Endothelial cell (in vitro differentiated cells): Measurements from ENCODE around the gene CHST11. TPM values are rescaled to one million over a fixed set of nuclear protein-coding genes. Genes with fewer than 3 reads are reported as not detected.

Source experiments
- DNase-seq: peaks from one replicate; pipeline ENCODE4 v3.0.0; 2021; ENCODE audit warnings: low spot score
- H3K27ac Mint-ChIP-seq: one replicate; pipeline ENCODE4 v1.8.0; 2021; ENCODE audit warnings: mixed read lengths, inconsistent platforms; ENCODE audit not compliant: unreplicated experiment
- H3K27me3 Mint-ChIP-seq: one replicate; pipeline ENCODE4 v1.8.0; 2021; ENCODE audit warnings: mild to moderate bottlenecking, moderate library complexity, mixed read lengths, inconsistent platforms; ENCODE audit not compliant: unreplicated experiment
- H3K36me3 Mint-ChIP-seq: one replicate; pipeline ENCODE4 v1.8.0; 2021; ENCODE audit warnings: mild to moderate bottlenecking, low read depth, mixed read lengths, inconsistent platforms; ENCODE audit not compliant: unreplicated experiment
- H3K4me1 Mint-ChIP-seq: one replicate; pipeline ENCODE4 v1.8.0; 2021; ENCODE audit warnings: mild to moderate bottlenecking, mixed read lengths, inconsistent platforms; ENCODE audit not compliant: unreplicated experiment
- H3K4me3 Mint-ChIP-seq: one replicate; pipeline ENCODE4 v1.8.0; 2021; ENCODE audit warnings: mild to moderate bottlenecking, mixed read lengths, inconsistent platforms; ENCODE audit not compliant: unreplicated experiment
- H3K9me3 Mint-ChIP-seq: one replicate; pipeline ENCODE4 v1.8.0; 2021; ENCODE audit warnings: mixed read lengths, inconsistent platforms; ENCODE audit not compliant: unreplicated experiment
- total RNA-seq: library from RNA; stranded (reverse); fragmentation: NEBNext Ultra II Directional; extraction: Animal tissue kit (Norgen Biotek cat#: 25700); gene quantifications from one replicate; pipeline ENCODE4 v1.2.1, GENCODE V29; 2021; ENCODE audit not compliant: unreplicated experiment
- TF ChIP-seq, protein P1 (sequence below): fragments of 200-600 bp; sonication (generic); IDR thresholded peaks from one replicate; pipeline ENCODE4 v1.5.0; 2021; ENCODE audit warnings: antibody characterized with exemption; ENCODE audit not compliant: unreplicated experiment

The CHST11 gene
- total RNA-seq, 1 donor from 2014 or later, result 11.8 TPM

DNA sequence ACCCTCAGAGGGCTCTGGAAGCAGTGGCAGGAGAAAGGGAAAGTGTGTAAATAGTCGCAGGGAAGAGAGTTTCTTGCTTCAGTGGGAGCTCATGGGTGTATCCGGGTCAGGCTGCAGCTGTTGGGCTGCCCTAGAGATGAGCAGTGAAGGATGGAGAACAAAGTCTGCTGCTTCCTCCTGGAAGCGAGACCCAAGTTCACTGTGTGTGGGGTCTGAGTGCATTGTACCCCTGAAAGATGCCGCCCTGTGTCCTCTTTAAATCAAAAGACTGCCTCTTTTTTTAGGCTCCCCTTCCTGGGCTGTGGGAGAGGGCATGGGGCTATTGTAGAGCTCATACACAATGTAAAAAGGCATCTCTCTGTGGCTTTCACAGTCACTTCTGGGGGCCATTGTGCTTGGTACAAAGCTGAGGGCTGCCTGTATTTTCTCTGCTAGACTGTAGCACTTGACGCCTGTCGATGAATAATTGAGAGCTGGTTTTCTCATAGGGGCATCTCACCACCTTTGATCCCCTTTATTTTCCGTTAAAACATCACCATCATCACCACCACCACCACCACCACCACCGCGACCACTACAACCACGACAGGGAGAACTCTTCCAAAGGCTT is 16.7 kb downstream of the CHST11 start:
- H3K4me1 Mint-ChIP-seq, result peaks cover 12% of the 10 kb centered on the region
- no peak overlapping the region for H3K27ac Mint-ChIP-seq
- DNase-seq, result no peak
- no peaks in the 10 kb centered on the region for H3K36me3 Mint-ChIP-seq
- H3K27me3 Mint-ChIP-seq, result peaks cover 3% of the 10 kb centered on the region
- TF ChIP-seq, protein P1, sequence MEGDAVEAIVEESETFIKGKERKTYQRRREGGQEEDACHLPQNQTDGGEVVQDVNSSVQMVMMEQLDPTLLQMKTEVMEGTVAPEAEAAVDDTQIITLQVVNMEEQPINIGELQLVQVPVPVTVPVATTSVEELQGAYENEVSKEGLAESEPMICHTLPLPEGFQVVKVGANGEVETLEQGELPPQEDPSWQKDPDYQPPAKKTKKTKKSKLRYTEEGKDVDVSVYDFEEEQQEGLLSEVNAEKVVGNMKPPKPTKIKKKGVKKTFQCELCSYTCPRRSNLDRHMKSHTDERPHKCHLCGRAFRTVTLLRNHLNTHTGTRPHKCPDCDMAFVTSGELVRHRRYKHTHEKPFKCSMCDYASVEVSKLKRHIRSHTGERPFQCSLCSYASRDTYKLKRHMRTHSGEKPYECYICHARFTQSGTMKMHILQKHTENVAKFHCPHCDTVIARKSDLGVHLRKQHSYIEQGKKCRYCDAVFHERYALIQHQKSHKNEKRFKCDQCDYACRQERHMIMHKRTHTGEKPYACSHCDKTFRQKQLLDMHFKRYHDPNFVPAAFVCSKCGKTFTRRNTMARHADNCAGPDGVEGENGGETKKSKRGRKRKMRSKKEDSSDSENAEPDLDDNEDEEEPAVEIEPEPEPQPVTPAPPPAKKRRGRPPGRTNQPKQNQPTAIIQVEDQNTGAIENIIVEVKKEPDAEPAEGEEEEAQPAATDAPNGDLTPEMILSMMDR, result no peak
- H3K9me3 Mint-ChIP-seq, result no peaks in the 10 kb centered on the region
- H3K4me3 Mint-ChIP-seq, result no peak overlapping the region

DNA sequence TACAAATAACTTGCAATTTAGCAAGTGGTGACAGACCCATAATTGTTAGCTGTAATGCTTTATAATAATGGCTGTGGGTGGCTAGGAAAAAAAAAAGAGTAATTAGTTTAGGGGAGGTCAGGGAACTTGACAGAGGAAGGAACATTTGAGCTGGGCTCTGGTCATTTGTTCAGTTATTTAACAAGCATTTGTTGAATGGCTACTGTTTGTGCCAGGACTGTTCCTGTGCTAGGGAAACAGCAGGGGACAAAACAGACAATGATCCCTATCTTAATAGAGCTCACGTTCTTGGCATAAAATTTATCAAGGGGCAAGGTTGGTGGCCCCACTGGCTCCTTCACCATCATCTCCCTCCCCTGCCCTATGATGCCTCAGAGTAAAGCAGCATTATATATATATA is 18.5 kb downstream of the CHST11 start:
- Mint-ChIP-seq H3K4me1 (peaks cover 16% of the 10 kb centered on the region), H3K27me3 (peaks cover 3% of the 10 kb centered on the region)
- TF ChIP-seq, protein P1, result no peak

DNA sequence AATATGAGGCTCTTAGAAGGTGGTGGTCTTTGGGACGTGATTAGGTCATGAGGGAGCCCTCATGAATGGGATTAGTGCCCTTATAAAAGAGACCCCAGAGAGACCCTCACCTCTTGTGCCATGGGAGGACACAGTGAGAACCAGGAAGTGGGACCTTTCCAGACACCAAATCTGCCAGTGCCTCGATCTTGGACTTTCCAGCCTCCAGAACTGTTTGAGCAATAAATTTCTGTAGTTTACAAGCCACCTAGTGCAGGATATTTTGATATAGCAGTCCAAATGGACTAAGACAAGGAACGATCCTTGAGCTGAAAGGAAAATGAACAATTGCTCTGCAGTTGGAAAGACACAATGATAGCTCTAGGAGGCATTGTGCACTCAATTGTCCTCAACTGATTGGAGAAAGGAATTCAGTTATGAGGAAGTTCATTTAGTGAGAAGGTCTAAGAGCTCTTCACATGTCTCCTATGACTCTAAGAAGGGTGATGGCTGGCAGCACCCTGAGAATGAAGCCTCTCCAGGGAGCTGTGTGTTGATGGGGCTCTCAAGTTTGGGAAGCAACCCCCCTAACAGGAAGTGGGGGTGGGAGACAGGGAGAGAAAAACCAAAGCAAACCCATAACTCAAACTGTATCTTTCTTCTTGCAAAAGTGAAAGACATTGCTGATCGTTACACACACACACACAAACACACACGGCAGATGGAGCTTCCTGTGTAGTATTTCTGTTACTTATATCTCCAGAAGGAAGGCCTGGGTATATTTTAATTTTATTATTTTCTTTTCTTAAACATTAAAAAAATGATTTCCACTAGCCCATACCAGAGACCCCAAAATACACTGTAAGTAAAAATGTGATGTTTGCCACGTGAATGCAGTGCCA is 21.0 kb downstream of the CHST11 start:
- Mint-ChIP-seq H3K9me3 (peaks cover 6% of the 10 kb centered on the region), H3K36me3 (peaks cover 9% of the 10 kb centered on the region), H3K27ac (no peak overlapping the region), H3K4me1 (peaks cover 19% of the 10 kb centered on the region), H3K4me3 (no peak overlapping the region), H3K27me3 (peaks cover 6% of the 10 kb centered on the region)
- DNase-seq, result no peak
- TF ChIP-seq, protein P1, result no peak

More for the DNA sequence above, 18.5 kb downstream of the CHST11 start:
- H3K27ac Mint-ChIP-seq, result no peak overlapping the region
- no peak for DNase-seq
- H3K9me3 Mint-ChIP-seq, result no peaks in the 10 kb centered on the region
- no peak overlapping the region for H3K4me3 Mint-ChIP-seq
- no peaks in the 10 kb centered on the region for H3K36me3 Mint-ChIP-seq

DNA sequence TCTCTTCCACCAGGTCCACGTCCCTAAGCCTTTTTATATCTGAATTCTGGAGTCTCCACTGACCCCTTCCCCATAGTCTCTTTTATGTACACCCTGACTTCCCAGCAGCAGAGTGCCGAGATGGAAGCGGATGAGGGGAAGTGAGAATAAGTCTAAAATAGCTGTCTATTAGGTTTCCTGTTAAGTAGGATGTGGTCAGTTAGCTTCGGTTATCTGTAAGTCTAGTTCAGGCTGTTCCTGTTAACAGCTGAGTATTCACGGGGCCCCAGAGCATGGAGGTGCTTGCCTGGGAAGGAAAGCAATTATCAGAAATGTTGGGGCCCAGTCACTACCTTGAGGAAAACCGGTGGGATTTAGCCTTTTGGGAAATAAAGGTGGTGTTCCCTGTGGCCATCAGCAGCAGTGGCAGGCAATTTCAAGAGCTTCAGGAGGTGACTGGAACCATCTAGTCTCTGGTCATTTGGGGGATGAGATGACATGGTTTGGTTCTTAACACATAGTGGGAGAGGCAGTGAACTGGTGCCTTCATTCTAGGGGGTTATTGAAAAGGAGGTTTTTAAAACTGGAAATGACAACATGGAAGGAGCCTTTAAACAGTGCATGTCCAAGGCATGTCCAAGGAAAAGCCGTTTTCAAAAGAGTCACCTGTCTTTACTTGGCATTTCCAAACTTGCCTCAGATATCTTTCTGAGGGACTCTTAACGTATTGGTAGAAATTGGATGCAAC is 21.8 kb downstream of the CHST11 start:
- Mint-ChIP-seq H3K9me3 (peaks cover 6% of the 10 kb centered on the region), H3K4me1 (peaks cover 17% of the 10 kb centered on the region), H3K36me3 (peaks cover 13% of the 10 kb centered on the region), H3K27me3 (peaks cover 5% of the 10 kb centered on the region), H3K4me3 (no peak overlapping the region), H3K27ac (no peak overlapping the region)
- no peak for DNase-seq
- TF ChIP-seq, protein P1, result no peak
